NCI-H1694 (cell line): ENCODE data around the gene CDK11B.
"Not testable (repeated sequence)": the region's sequence is repeated elsewhere in the genome, so short reads cannot be mapped to it uniquely, and the experiment has no call there.

Experiments
- DNase-seq: peaks from one replicate; lab custom pipeline; 2025; lab: John Stamatoyannopoulos, UW

CDK11B gene

DNA sequence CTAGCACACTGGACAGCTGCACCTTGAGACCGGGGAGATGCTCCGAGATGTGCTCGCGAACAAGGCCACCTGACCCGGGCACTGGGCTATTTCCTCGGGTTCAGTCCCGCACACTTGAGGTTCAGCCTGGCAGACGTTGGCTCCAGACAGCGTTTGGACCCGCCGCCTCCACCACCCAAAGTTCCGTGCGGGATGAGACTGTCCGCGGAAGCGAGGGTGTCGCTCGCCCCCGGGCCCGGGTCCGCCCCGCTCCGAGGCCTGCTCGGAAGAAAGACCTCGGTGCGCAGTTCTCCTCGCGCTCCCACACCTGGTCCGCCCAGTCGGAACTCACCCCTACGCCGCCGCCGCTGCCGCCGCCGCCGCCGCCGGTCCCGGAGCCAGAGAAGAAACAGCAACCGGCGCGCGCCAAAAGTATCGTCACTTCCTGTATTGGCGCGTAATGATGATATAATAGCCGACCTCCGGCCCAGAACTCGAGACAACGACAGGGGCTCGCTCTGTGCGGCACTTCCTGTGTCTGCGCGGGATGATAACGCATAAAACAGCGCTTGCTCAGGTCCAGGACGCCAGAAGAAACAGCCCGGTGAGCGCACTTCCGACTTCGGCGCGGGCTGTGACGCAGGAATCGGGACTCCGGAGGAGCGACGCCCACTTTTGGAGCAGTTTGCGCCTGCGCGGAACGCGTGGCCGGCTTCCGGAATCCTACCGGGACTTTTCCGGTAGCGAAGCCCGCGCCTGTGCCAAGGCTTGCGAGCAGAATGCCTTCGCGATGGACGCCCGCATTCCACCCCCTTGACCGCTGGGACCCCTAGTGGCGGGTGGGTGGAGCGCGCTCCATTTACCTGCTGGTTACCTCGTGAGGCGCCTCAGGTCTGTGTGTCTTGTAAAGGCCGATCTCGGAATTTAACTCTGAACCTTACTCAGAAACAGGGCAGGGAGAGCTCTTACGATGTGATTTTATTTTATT, at the start of gene CDK11B:
Gene CDK11B (minus strand): TSS at position 422 of the 967 bp plus-strand sequence. CDS start 1,519 bp downstream, outside the sequence.
- peak; percentile 71 for DNase-seq

DNA sequence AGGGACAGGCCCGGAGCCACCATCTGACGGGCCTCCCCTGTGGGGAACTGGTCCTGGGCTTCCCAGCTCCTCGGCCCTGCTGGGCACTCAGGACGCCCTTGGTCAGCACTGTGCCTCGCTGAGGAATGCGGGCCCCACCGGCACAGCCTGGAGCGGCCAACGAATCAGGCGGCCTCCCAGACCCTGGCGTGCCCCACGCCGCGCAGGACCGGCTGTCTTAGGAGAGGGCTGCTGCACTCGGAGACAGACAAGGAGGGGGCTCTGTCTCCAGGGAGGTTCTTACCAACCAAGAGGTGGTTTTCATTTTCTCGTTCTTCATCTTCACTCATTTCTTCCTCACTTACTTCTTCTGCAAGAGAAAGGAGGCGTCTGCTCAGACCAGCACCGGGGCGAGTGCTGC, 49.1 kb upstream of the CDK11B start:
- not testable (repeated sequence) for DNase-seq

DNA sequence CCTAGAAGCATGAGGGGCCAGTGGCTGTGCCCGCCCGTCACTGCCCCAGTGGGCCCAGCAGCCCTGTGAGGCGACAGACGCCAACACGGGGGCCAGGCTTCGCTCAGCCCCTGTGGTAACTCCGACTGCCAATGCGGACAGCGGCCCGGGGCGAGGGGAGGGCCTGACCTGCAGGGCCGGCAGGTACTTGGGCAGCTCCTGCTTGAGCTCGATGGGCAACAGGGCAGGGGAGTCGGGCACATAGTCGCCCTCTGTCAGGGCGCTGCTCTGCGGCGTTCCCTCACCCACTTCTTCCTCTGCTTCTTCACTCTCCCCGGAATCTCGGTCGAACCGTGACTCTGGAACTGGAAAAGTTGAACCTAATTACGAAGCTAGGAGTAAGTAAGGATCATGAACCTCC, 48.4 kb upstream of the CDK11B start:
- DNase-seq = not testable (repeated sequence)

DNA sequence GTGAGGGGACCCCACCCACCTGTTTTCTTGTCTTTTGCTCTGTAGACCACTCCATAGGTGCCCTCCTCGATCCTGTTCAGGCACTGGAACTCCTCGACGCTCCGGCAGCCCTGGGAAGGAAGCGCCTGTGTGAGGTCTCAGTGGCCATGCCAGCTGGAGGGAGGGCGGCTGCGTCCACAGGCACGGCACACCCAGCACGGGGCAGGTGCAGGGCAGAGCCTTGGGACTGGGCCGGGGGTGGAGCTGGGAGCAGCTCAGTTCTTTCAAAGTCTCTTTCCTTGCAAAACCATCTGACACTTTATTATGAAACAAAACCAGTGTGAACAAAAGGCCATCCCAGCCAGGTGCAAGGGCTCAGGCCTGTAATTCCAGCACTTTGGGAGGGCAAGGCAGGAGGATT, 46.8 kb upstream of the CDK11B start:
- not testable (repeated sequence) for DNase-seq

- not testable (repeated sequence) for DNase-seq
Measured at GRCh38 chr1:1704284-1704957, 45.6 kb upstream of the CDK11B start.

GRCh38 chr1:1703796-1704195, 45.0 kb upstream of the CDK11B start:
- DNase-seq = no peak

DNA sequence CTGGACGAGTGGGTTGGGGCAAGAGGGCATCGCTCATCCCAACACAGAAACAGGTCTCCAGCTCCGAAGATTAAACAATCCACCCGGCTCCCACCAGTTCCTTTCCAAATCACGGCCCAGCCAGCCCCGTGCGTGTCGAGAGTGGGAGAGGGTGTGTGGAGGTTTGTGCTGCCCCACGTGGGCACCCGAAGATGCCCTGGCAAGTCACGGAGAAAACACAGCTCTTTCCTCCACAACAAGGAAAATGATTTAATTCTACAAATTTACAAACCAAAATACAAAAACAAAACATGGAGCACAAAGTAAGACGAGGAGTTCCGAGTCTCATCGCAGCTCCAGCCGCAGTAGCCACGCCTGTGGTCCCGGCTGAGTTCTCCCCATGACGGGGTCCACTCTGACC, 43.7 kb upstream of the CDK11B start:
- DNase-seq = not testable (repeated sequence)

- not testable (repeated sequence) for DNase-seq
Measured at GRCh38 chr1:1700557-1700956, 41.8 kb upstream of the CDK11B start.

GRCh38 chr1:1700067-1700466, 41.3 kb upstream of the CDK11B start:
- not testable (repeated sequence) for DNase-seq

DNA sequence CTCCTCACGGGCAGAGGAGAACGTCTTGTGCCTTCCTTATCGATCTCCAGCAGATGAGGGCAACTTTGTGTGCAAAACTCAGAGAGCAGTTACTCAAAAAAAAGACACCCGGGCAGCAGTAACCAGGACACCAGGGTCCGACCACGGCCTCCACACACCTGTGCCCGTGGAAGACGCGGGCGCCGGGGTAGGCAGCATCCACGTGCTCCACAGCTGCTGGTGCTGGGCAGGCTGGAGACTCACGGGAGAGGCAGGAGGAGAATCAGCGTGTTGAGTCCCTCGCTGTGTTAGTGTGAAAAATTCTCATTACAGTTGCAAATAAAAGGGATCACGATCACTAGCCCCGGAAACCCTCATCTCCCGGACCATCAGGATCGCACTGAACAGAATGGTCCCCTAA, 40.3 kb upstream of the CDK11B start:
- not testable (repeated sequence) for DNase-seq

GRCh38 chr1:1697358-1698183, 38.8 kb upstream of the CDK11B start:
- not testable (repeated sequence) for DNase-seq

GRCh38 chr1:1696431-1697357, 37.9 kb upstream of the CDK11B start:
- not testable (repeated sequence) for DNase-seq

DNA sequence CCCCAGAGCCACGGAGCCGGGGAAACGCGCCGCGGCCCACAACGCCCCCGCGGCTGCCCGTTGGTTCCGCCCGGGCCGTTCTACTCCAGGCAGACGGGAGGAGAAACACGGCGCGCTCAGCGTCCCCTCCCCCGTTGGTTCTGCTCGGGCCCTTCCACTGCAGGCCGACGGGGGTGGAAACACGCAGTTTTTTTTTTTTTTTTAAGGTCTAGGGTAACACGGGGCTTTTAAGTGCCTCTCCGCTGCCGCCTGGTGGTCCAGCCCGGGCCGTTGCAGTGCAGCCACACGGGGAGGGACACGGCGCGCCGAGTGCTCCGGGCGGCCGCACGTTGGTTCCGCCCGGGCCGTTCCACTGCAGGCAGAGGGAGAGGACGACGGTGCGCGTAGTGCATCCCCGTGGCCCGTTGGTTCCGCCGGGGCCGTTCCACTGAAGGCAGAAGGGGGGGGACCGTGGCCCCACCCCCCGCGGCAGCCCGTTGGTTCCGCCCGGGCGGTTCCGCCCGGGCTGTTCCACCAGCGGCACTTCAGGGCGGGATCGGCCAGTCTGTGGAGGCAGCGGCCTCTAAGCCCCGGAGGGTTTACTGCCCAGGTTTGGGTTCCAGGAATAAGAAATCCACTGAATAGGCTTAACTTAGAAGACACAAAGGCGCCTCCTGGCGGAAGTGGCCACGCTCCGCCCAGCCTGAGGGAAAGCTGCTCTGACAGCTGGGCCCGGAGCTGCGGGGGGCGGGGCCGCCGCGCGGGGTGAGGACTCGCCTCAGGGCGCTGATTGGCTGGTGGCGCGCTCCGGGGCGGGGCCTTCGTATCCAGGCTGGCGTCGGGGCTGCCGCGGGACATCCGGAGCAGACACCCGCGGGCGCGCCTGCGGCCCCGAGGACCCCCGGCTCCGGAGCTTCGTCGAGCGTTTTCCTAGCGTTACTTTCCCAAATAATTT, 34.2 kb upstream of the CDK11B start, which contains the start of gene SLC35E2B:
Gene SLC35E2B (minus strand): TSS at position 82 of the 934 bp plus-strand sequence. CDS start 16,096 bp downstream, outside the sequence.
- DNase-seq = peak; percentile 20

DNA sequence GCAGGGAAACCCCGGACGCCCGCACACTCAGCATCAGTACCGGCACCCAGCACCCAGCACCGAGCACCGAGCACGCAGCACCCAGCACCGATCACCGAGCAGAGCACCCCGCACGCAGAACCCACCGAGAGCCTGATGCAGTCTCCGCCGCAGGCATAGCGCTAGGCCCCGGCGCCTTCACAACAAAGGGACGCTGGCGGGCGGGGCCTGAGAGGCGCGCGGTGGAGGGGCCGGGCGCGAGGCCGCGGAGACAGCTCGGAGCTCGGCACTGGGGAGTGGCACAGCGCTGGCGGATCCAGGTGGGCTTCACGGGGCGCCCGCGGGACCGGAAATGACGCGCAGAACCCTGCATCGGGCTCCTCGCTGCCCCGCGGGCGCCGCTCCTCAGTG, 33.5 kb upstream of the CDK11B start:
- peak; percentile 20 for DNase-seq

DNA sequence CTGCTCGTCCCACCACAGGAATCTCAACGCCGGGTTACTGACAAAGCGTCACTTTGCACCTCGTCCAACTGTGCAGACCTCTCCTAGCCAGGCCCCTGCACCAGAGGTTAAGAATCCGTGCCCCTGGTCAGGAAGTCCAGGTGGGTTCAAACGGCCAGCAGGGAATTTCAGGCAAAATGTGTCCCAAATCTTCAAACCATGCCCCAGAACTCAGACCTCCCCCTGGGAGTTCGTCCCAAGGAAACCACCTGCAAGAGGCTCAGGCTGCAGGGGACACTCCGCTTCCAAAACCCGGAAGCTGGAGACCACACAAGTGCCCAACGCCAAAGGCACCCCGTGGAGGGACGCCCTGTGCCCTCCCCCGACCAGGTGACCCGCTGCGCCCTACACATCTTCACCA, 32.6 kb upstream of the CDK11B start:
- DNase-seq = not testable (repeated sequence)

DNA sequence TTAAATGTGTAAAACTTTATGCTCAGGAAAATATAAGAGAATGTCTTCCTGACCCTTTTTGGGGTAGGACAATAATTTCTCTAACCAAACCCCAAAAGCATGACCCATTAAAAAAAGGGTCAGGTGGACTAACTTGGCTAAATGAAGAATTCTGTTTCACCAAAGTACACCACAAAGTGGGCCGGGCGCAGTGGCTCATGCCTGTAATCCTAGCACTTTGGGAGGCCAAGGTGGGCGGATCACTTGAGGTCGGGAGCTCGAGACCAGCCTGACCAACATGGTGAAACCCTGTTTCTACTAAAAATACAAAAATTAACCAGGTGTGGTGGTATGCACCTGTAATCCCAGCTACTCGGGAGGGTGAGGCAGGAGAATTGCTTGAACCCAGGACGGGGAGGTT, 30.7 kb upstream of the CDK11B start:
- not testable (repeated sequence) for DNase-seq

DNA sequence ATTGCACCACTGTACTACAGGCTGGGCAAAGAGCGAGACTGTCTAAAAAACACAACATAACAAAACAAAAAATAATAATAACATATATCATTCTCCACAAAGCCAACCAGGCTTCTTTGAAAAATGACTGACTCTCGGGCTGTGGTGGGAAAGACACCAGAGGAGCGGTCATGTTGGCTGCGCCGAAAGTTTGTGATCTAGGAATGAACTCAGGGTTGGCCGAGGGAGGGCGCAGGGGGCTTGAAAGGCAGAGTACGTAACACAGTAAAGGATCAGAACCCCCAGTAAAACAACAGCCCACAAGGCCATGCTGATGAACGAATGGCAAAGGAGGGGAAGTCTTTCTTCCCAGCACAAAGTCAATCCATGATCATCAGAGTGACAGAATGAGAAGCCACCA, 29.0 kb upstream of the CDK11B start:
- no peak for DNase-seq

- DNase-seq = no peak
Measured at GRCh38 chr1:1684031-1684681, 25.4 kb upstream of the CDK11B start.
